PC-9 (cell line): Measurements from ENCODE around the gene POMT2.

ENCODE experiments used
- EZH2 ChIP-seq: fragments of 200-600 bp; sonication (generic); IDR thresholded peaks from 2 replicates; pipeline ENCODE4 v1.8.0; 2017; ENCODE audit warnings: antibody characterized with exemption, low read depth
- TF ChIP-seq, protein P1 (sequence below): fragments of 200-600 bp; sonication (generic); conservative IDR thresholded peaks from 2 replicates; pipeline ENCODE4 v1.6.1; 2017; ENCODE audit warnings: mixed run types, antibody characterized with exemption, mild to moderate bottlenecking, moderate library complexity

DNA sequence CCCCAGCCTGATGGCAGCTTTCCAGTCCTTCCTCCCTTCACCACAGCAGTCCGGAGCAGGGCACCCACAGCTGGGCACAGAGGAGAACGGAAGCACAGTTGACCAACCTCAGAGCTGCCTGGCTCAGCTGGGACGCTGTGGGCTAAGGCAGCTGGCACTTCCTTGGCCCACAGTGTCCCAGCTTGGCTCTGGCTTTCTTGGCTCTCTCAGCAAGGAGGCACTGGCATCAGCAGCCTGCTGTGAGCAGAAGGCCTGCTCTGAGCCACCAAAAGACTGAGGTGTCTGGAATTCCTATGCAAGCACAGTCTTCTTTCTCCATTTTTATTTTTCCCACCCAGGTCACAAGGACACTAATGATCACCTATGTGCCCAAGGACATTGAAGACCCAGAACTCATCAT lies 82.3 kb downstream of the POMT2 start:
- TF ChIP-seq, protein P1, sequence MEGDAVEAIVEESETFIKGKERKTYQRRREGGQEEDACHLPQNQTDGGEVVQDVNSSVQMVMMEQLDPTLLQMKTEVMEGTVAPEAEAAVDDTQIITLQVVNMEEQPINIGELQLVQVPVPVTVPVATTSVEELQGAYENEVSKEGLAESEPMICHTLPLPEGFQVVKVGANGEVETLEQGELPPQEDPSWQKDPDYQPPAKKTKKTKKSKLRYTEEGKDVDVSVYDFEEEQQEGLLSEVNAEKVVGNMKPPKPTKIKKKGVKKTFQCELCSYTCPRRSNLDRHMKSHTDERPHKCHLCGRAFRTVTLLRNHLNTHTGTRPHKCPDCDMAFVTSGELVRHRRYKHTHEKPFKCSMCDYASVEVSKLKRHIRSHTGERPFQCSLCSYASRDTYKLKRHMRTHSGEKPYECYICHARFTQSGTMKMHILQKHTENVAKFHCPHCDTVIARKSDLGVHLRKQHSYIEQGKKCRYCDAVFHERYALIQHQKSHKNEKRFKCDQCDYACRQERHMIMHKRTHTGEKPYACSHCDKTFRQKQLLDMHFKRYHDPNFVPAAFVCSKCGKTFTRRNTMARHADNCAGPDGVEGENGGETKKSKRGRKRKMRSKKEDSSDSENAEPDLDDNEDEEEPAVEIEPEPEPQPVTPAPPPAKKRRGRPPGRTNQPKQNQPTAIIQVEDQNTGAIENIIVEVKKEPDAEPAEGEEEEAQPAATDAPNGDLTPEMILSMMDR: no peak
- no peak for TF ChIP-seq EZH2
